Hippocampal formation (tissue), 2 donors: ENCODE data around the gene AZIN2.
"Not testable (repeated sequence)": the region's sequence is repeated elsewhere in the genome, so short reads cannot be mapped to it uniquely, and the experiment has no call there.

Experiments used
- DNase-seq, 2 donors: peaks; one replicate each; lab custom pipeline; 2025; lab: John Stamatoyannopoulos, UW

AZIN2 gene

GRCh38 chr1:33057095-33057494 lies 23.9 kb upstream of the AZIN2 start:
- DNase-seq, result no peak

GRCh38 chr1:33060579-33061083 lies 20.3 kb upstream of the AZIN2 start:
- peak; percentile 56 to 69 for DNase-seq

- DNase-seq, result no peak
Observed at GRCh38 chr1:33061834-33062233, 19.1 kb upstream of the AZIN2 start.

GRCh38 chr1:33064284-33064683 lies 16.7 kb upstream of the AZIN2 start:
- DNase-seq, result not testable (repeated sequence)

GRCh38 chr1:33065301-33065700 lies 15.7 kb upstream of the AZIN2 start:
- DNase-seq, result no peak

GRCh38 chr1:33066477-33066876 lies 14.5 kb upstream of the AZIN2 start:
- DNase-seq, result not testable (repeated sequence)

GRCh38 chr1:33068108-33068507 lies 12.8 kb upstream of the AZIN2 start:
- DNase-seq, result not testable (repeated sequence)

GRCh38 chr1:33070628-33071027 lies 10.3 kb upstream of the AZIN2 start:
- DNase-seq, result no peak

GRCh38 chr1:33072707-33073106 lies 8.2 kb upstream of the AZIN2 start:
- DNase-seq, result no peak

GRCh38 chr1:33074193-33074945 lies 6.6 kb upstream of the AZIN2 start:
- DNase-seq, result peak; percentile 77 to 97

GRCh38 chr1:33078030-33078591 lies 2.8 kb upstream of the AZIN2 start:
- peak in 1 of 2 donors; percentile 18 for DNase-seq

GRCh38 chr1:33080373-33080772 lies 580 bp upstream of the AZIN2 start:
- DNase-seq, result no peak

GRCh38 chr1:33081554-33082305 lies 777 bp downstream of the AZIN2 start:
- DNase-seq, result no peak

GRCh38 chr1:33082575-33083108 lies 1.7 kb downstream of the AZIN2 start:
- DNase-seq, result no peak

GRCh38 chr1:33085332-33085731 lies 4.4 kb downstream of the AZIN2 start:
- DNase-seq, result no peak

GRCh38 chr1:33086384-33086850 lies 5.5 kb downstream of the AZIN2 start:
- DNase-seq, result peak; percentile 74 to 76

GRCh38 chr1:33087677-33088076 lies 6.7 kb downstream of the AZIN2 start:
- no peak for DNase-seq

- DNase-seq, result no peak
Observed at GRCh38 chr1:33088119-33088906, 7.4 kb downstream of the AZIN2 start.

GRCh38 chr1:33089457-33089856 lies 8.5 kb downstream of the AZIN2 start:
- DNase-seq, result no peak

- no peak for DNase-seq
Observed at GRCh38 chr1:33092438-33092837, 11.5 kb downstream of the AZIN2 start.

GRCh38 chr1:33093004-33093403 lies 12.1 kb downstream of the AZIN2 start:
- no peak for DNase-seq

- DNase-seq, result no peak
Observed at GRCh38 chr1:33094486-33094885, 13.5 kb downstream of the AZIN2 start.
